HL-60/S4 treated with retinoic acid at 250 ng/mL for 4 days and 3 days (cell line): ENCODE results near the gene CHCHD6.

Experiments
- in situ Hi-C: fragments of 300-500 bp; cut with MboI; formaldehyde crosslinking; loops from 2 replicates; pipeline ENCODE4 v1.7.0; 2022; ENCODE audit warnings: low sequenced_read_pairs

CHCHD6 gene

GRCh38 chr3:126968391-126969390 lies 264.7 kb downstream of the CHCHD6 start:
- in situ Hi-C loops = no loop called here

- in situ Hi-C loops = no loop called here
Observed at GRCh38 chr3:126969586-126969985, 265.5 kb downstream of the CHCHD6 start.

GRCh38 chr3:126970101-126970500 lies 266.1 kb downstream of the CHCHD6 start:
- in situ Hi-C loops = no loop called here

GRCh38 chr3:126970921-126971320 lies 266.9 kb downstream of the CHCHD6 start:
- in situ Hi-C loops = no loop called here

GRCh38 chr3:126971891-126972351 lies 267.9 kb downstream of the CHCHD6 start:
- in situ Hi-C loops = no loop called here

- in situ Hi-C loops = no loop called here
Observed at GRCh38 chr3:126972866-126973265, 268.8 kb downstream of the CHCHD6 start.

- in situ Hi-C loops = no loop called here
Observed at GRCh38 chr3:126973814-126974213, 269.8 kb downstream of the CHCHD6 start.

GRCh38 chr3:126974756-126975155 lies 270.7 kb downstream of the CHCHD6 start:
- in situ Hi-C loops = no loop called here

- in situ Hi-C loops = no loop called here
Observed at GRCh38 chr3:126976906-126977305, 272.9 kb downstream of the CHCHD6 start.

- in situ Hi-C loops = no loop called here
Observed at GRCh38 chr3:126977821-126978220, 273.8 kb downstream of the CHCHD6 start.

GRCh38 chr3:126978291-126978690 lies 274.3 kb downstream of the CHCHD6 start:
- in situ Hi-C loops = no loop called here

GRCh38 chr3:126979046-126979628 lies 275.1 kb downstream of the CHCHD6 start:
- in situ Hi-C loops = no loop called here

GRCh38 chr3:126980266-126980811 lies 276.3 kb downstream of the CHCHD6 start:
- in situ Hi-C loops = no loop called here

GRCh38 chr3:126982126-126982470 lies 278.1 kb downstream of the CHCHD6 start:
- in situ Hi-C loops = no loop called here

- in situ Hi-C loops = no loop called here
Observed at GRCh38 chr3:126982471-126983175, 278.6 kb downstream of the CHCHD6 start, which contains the start of gene PLXNA1. Gene PLXNA1 (plus strand): TSS chr3:126983115. CDS start chr3:126988594, 5,479 bp downstream.

GRCh38 chr3:126983276-126983652 lies 279.2 kb downstream of the CHCHD6 start:
- in situ Hi-C loops = no loop called here

GRCh38 chr3:126983653-126984390 lies 279.8 kb downstream of the CHCHD6 start:
- in situ Hi-C loops = no loop called here

- in situ Hi-C loops = no loop called here
Observed at GRCh38 chr3:126984391-126985131, 280.5 kb downstream of the CHCHD6 start.

- in situ Hi-C loops = no loop called here
Observed at GRCh38 chr3:126985132-126985985, 281.3 kb downstream of the CHCHD6 start.
